Endodermal cell (in vitro differentiated cells): ENCODE results near the gene GLRX2. TPM values are rescaled to one million over a fixed set of nuclear protein-coding genes. Genes with fewer than 3 reads are reported as not detected.

Source experiments
- DNase-seq: peaks from one replicate; pipeline ENCODE4 v3.0.0-alpha.2; 2017
- H3K27ac ChIP-seq: 2 replicates; pipeline ENCODE4 v1.5.1; 2013; ENCODE audit warnings: mild to moderate bottlenecking, low read depth, low read length, moderate library complexity
- H3K27me3 ChIP-seq: 2 replicates; pipeline ENCODE4 v1.6.1; 2013; ENCODE audit warnings: mild to moderate bottlenecking, low read length, moderate library complexity; ENCODE audit not compliant: insufficient read depth, control insufficient read depth, poor library complexity, severe bottlenecking
- H3K36me3 ChIP-seq: 2 replicates; pipeline ENCODE4 v1.7.0; 2013; ENCODE audit warnings: mild to moderate bottlenecking, low read length, moderate library complexity; ENCODE audit not compliant: control insufficient read depth, insufficient read depth
- H3K4me1 ChIP-seq: one replicate; pipeline ENCODE4 v1.7.0; 2013; ENCODE audit warnings: low read length; ENCODE audit not compliant: control insufficient read depth, insufficient read depth
- H3K4me3 ChIP-seq: 2 replicates; pipeline ENCODE4 v1.5.1; 2013; ENCODE audit warnings: mild to moderate bottlenecking, low read length, moderate library complexity
- H3K9ac ChIP-seq: 2 replicates; pipeline ENCODE4 v1.6.1; 2013; ENCODE audit warnings: mild to moderate bottlenecking, low read length, moderate library complexity; ENCODE audit not compliant: poor library complexity, severe bottlenecking; ENCODE audit errors: extremely low read depth
- H3K9me3 ChIP-seq: 2 replicates; pipeline ENCODE4 v1.6.1; 2013; ENCODE audit warnings: mild to moderate bottlenecking, low read length, moderate library complexity; ENCODE audit not compliant: control insufficient read depth
- H3K27ac Mint-ChIP-seq: 2 replicates; pipeline ENCODE4 v1.8.0; 2020; ENCODE audit warnings: mixed read lengths
- H3K27me3 Mint-ChIP-seq: 2 replicates; pipeline ENCODE4 v1.8.0; 2021; ENCODE audit warnings: mild to moderate bottlenecking, mixed read lengths; ENCODE audit not compliant: insufficient read depth
- H3K36me3 Mint-ChIP-seq: 2 replicates; pipeline ENCODE4 v1.8.0; 2020; ENCODE audit warnings: low read depth, mixed read lengths
- H3K4me1 Mint-ChIP-seq: 2 replicates; pipeline ENCODE4 v1.8.0; 2020; ENCODE audit warnings: mixed read lengths
- H3K4me3 Mint-ChIP-seq: 2 replicates; pipeline ENCODE4 v1.8.0; 2020; ENCODE audit warnings: mild to moderate bottlenecking, moderate library complexity, mixed read lengths
- H3K9me3 Mint-ChIP-seq: 2 replicates; pipeline ENCODE4 v1.8.0; 2020; ENCODE audit warnings: mild to moderate bottlenecking, mixed read lengths
- CTCF ChIP-seq: fragments of 200-600 bp; sonication (generic); conservative IDR thresholded peaks from 2 replicates; pipeline ENCODE4 v1.5.0; 2021; ENCODE audit warnings: antibody characterized with exemption, mild to moderate bottlenecking
- WGBS, 2 experiments: methylation state at CpG; one replicate each; pipeline versions ENCODE4 v1.1.5 to v1.1.7; 2013; ENCODE audit warnings: missing lambda C conversion rate in 2 of 2, mixed read lengths in 1 of 2; ENCODE audit not compliant: insufficient coverage in 1 of 2, insufficient read length in 1 of 2; 5-methylcytosine and 5-hydroxymethylcytosine counted together
- total RNA-seq, 2 donors: library from RNA; stranded (reverse); fragmentation: NEBNext Ultra II Directional in 1 of 2; extraction: Animal tissue kit (Norgen Biotek cat#: 25700) in 1 of 2; gene quantifications; 2 replicates in 1 of 2; 3 replicates in 1 of 2; pipeline ENCODE4 v1.2.1, GENCODE V29; 2021

The GLRX2 gene
- total RNA-seq, 2 donors from 2014 or later, result 8.6 to 11.0 TPM

DNA sequence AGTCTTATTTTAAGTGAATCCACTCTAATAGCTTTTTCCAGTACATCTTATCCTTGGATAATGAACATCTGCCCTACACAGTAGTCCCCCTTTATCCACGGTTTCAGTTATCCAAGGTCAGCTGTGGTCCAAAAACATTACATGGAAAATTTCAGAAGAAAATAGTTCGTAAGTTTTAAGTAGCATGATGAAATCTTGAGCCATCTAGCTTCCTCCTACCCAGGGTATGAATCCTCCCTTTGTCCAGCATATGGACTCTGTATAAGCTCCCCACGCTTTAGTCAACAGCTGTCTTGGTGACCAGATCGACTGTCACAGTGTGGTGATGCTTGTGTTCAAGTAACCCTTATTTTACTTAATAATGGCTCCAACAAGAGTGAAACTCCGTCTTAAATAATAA lies 2.6 kb downstream of the GLRX2 start:
- Mint-ChIP-seq H3K27ac (no peak overlapping the region), H3K4me1 (peaks cover 14% of the 10 kb centered on the region), H3K27me3 (peaks cover 13% of the 10 kb centered on the region), H3K9me3 (no peaks in the 10 kb centered on the region), H3K36me3 (peaks cover 5% of the 10 kb centered on the region), H3K4me3 (no peak overlapping the region)
- Histone ChIP-seq H3K36me3 (peaks cover 10% of the 10 kb centered on the region), H3K9me3 (no peaks in the 10 kb centered on the region), H3K4me3 (no peak overlapping the region), H3K27me3 (no peaks in the 10 kb centered on the region), H3K27ac (no peak overlapping the region), H3K4me1 (no peaks in the 10 kb centered on the region), H3K9ac (no peak overlapping the region)
- DNase-seq, result no peak
- no peak for TF ChIP-seq CTCF
- 86 to 94% methylated on average over 3 to 5 of the region's 5 CpGs for WGBS, 2 experiments

- H3K36me3 ChIP-seq, result peaks cover 39% of the 10 kb centered on the region
- Mint-ChIP-seq H3K36me3 (peaks cover 13% of the 10 kb centered on the region), H3K27me3 (no peaks in the 10 kb centered on the region), H3K4me1 (no peaks in the 10 kb centered on the region), H3K27ac (no peak overlapping the region), H3K9me3 (no peaks in the 10 kb centered on the region), H3K4me3 (no peak overlapping the region)
- no peaks in the 10 kb centered on the region for H3K27me3 ChIP-seq
- no peak for DNase-seq
- 93% methylated on average over 8 to 11 of the region's 11 CpGs for WGBS, 2 experiments
- H3K9ac ChIP-seq, result no peak overlapping the region
- H3K4me3 ChIP-seq, result no peak overlapping the region
- no peak overlapping the region for H3K27ac ChIP-seq
- TF ChIP-seq CTCF, result no peak
- H3K4me1 ChIP-seq, result no peaks in the 10 kb centered on the region
- H3K9me3 ChIP-seq, result no peaks in the 10 kb centered on the region
These were observed 11.1 kb downstream of the GLRX2 start for GRCh38 chr1:193094112-193094511.

- H3K9me3 ChIP-seq, result no peaks in the 10 kb centered on the region
- Mint-ChIP-seq H3K9me3 (no peaks in the 10 kb centered on the region), H3K27ac (no peak overlapping the region)
These were observed 14.3 kb downstream of the GLRX2 start for GRCh38 chr1:193090865-193091264.

More at GRCh38 chr1:193090865-193091264, 14.3 kb downstream of the GLRX2 start:
- DNase-seq, result no peak
- H3K4me1 Mint-ChIP-seq, result peaks cover 8% of the 10 kb centered on the region
- H3K9ac ChIP-seq, result no peak overlapping the region
- H3K4me1 ChIP-seq, result no peaks in the 10 kb centered on the region
- no peak overlapping the region for H3K4me3 Mint-ChIP-seq
- no peak for TF ChIP-seq CTCF
- no peaks in the 10 kb centered on the region for H3K27me3 Mint-ChIP-seq
- peaks cover 25% of the 10 kb centered on the region for H3K36me3 ChIP-seq
- no peaks in the 10 kb centered on the region for H3K27me3 ChIP-seq
- WGBS, 2 experiments, result 88% methylated on average over 1 of the region's 1 CpG; no CpG with 5 or more reads in 1 of the 2 experiments
- H3K4me3 ChIP-seq, result no peak overlapping the region
- no peak overlapping the region for H3K27ac ChIP-seq
- peaks cover 16% of the 10 kb centered on the region for H3K36me3 Mint-ChIP-seq
